NOMO-1 (cell line): ENCODE data around the gene SPTBN1.

Experiments used
- DNase-seq, 2 experiments: peaks; one replicate each; lab custom pipeline; 2025; ENCODE audit not compliant: unreplicated experiment in 2 of 2; lab: John Stamatoyannopoulos, UW

The SPTBN1 gene

GRCh38 chr2:54603357-54603756 is 147.2 kb downstream of the SPTBN1 start:
- no peak for DNase-seq

DNA sequence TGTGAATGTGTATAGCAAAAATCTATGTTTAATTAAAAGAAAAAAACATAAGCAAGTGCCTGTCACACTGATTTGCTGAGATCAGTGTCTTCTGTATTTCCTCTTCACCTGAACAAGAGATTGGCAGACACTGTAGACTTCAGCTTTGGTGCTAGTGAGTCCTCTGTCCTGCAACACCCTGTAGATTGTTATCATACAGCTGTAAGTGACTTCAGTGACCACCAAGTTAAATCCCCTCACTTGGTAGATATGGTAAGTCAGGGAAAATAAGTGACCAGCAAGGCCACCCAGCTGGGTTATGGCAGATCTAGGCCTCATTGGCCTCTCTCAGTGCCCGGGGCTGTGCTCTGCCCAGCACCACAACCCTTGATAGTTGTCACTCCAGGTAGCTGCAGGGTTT is 147.7 kb downstream of the SPTBN1 start:
- peak in 1 of 2 experiments; percentile 5 for DNase-seq

DNA sequence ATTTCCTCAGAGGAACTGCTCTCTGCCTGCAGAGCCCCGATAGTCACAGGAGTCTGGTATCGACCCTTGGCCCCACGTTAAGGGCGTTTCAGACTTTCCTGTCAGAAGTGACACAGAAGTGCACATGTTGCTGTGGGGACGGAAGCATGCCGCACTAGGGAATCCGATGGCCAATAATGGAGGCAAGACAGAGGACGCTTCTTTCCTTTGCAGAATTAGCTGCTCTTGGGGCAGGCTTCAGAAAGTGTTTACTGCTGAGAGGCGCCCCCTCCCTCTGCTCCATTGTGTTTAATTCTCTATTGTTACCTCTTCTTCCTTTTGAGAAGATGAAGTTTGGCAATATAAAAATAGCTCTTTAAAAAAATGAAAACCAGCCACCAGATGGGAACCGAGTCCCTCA is 148.7 kb downstream of the SPTBN1 start:
- peak in 1 of 2 experiments; percentile 40 for DNase-seq

DNA sequence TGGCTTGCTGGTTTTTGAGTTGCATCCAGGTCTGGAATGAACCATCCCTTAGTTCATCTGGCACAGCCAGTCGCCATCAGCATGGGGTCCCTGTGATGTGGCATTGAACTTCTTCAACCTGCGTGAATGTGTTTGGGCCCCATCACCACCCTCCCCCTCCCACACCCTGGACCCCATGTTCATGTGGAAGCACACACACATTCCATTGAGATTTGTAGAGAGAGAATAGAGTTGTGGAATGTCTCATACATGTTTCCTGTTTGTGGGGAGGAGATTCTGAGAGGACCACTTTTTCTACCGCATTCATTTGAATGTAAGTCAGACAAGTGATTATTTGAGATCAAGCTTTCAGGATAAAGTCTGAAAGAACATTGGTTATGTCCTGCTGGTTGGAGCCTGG is 149.7 kb downstream of the SPTBN1 start:
- DNase-seq = no peak

- DNase-seq = no peak
Measured at GRCh38 chr2:54606393-54606958, 150.3 kb downstream of the SPTBN1 start.

DNA sequence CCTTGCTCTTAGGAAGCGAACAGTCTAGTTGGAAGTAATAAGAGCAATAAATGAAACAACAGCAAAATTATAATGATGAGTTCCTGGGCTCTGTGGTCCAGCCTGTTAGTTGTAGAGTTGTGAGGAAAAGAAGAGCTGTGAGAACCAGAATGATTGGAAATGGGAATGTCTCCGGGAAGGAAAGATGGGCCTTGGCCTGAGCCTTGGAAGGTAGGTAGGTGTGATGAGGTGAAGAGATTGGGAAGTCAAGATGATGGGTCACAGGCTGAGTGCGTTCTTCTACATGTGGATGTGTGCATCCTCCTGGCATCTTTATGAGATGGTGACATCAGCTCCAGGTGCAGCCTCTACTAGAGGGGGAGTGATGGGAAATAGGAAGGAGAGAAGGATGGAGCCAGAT is 152.1 kb downstream of the SPTBN1 start:
- DNase-seq = no peak

- DNase-seq = no peak
Measured at GRCh38 chr2:54609241-54609640, 153.1 kb downstream of the SPTBN1 start.

DNA sequence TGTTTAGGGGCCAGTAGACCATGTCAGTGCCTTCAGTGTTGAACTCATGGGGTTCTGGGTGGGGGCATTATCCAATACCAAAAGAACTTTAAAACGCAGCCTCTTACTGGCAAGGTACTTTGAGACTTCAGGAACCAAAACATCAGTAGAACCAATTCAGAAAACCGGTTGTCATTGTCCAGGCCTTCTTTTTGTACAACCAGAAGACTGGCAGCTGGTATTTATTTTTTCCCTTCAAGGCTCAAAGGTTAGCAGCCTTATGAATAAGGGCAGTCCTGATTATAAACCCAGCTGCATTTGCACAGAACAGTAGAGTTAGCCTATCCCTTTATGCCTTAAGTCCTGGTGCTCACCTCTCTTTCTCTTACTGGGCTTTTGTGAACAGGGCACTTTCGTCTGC is 153.5 kb downstream of the SPTBN1 start:
- no peak for DNase-seq

- DNase-seq = no peak
Measured at GRCh38 chr2:54610700-54611099, 154.6 kb downstream of the SPTBN1 start.

DNA sequence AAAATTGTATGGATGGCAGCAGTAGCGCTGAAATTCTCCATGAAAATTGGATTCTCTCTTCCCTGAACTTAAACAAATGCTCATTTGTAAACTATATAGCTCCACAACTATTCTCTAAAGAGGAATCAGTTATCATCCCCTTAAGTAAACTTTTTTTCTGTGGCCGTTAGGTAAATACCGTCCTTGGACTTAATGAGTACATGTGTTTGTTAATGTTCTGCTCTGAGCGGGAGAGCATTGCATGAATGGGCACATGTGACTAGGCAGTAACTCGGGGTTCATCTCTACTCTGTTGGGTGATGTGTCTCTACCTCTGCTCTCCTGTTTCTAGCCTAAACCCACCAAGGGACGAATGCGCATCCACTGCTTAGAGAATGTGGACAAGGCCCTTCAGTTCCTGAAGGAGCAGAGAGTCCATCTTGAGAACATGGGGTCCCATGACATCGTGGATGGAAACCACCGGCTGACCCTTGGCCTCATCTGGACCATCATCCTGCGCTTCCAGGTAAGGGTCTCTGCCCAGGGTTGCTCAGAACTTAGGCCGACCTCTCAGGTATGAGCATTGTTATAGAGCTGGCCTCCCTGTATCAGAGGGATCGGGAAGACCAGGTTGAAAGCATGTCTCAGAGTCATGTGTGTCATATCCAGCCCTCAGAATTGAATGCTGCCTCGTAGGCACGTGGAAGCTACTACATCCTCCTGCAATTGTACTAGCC is 155.9 kb downstream of the SPTBN1 start:
- no peak for DNase-seq

GRCh38 chr2:54613386-54613785 is 157.3 kb downstream of the SPTBN1 start:
- no peak for DNase-seq

GRCh38 chr2:54613794-54614257 is 157.7 kb downstream of the SPTBN1 start:
- DNase-seq = no peak

DNA sequence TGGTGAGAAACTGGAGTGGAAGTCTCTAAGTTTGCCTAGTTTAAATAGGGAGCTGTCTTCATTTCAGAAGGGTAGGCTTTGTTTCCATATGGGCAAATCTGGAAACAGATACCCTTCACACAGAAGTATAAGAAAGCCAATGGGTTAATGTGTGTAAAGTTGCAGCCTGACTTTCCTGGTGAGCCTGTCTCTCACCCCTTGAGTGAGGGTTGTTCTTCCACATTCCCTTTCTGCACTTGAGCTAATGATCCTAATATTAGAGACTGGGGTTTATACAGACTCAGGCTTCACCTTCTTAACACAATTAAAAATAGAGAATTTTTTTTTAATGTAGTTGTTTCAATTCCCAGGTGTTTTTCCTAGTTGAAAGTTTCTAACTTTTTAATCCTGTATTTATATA is 158.7 kb downstream of the SPTBN1 start:
- DNase-seq = no peak

DNA sequence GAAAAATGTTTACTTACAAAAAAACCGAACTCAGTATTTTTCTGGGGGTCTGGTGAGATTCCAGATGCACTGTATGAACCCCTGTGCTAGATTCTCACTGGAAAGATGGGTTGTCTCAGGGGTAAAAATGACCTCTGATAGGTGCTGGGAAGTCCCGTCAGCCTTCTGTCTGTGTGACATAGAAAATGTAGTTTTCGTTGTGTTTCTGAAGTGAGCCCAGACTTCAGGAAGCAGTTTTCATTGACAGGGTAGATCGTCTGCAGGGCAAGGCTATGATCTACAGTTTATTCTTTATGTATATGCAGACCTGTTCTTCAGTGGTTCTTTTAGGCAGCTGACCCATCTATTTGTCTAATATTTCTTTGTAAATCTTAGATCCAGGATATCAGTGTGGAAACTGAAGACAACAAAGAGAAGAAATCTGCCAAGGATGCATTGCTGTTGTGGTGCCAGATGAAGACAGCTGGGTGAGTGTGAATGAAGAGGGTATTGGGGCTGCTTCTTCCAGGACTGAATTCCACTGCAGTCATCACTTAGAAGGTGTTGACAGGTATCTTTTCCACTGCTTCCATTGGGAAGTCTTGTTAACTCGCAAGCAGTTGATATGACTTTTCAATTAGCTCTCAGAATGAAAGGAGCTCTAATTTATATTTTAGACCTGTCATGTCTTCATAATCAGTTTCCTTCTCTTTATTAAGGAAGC is 159.9 kb downstream of the SPTBN1 start:
- DNase-seq = no peak

GRCh38 chr2:54617409-54617808 is 161.3 kb downstream of the SPTBN1 start:
- DNase-seq = no peak

- DNase-seq = no peak
Measured at GRCh38 chr2:54618646-54619565, 162.8 kb downstream of the SPTBN1 start.

DNA sequence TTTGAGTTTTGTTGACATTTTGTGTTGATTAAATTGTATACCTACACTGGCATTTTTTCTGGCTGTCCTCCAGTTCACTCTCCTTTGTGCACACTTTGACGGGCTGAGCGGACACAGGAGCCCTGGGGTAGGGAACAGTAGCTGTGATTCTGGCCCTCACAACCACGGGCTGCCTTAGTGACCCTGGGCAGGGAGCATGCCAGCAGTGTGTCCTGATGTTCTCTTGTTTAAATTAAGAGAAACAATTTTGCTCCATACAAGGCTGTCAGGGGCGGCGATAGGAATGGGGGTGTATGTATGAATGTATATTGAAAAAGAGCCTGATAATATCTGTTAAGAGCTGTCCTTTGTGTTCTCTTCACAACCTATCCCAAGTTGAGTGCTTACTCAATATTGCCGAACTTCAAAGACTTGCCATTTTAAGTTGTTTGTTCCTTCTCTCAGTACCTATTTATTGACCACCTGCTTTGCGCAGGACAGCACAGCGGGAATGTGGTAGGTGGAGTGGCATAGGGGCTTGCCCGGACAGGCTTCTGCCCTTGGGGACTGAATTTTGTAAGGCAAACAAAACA is 163.6 kb downstream of the SPTBN1 start:
- DNase-seq = no peak

GRCh38 chr2:54620948-54621347 is 164.8 kb downstream of the SPTBN1 start:
- no peak for DNase-seq

GRCh38 chr2:54624591-54625071 is 168.5 kb downstream of the SPTBN1 start:
- no peak for DNase-seq

GRCh38 chr2:54626131-54626530 is 170.0 kb downstream of the SPTBN1 start:
- no peak for DNase-seq
